GM21528 (cell line): ENCODE results near the gene AKAP8L.
"Not testable (repeated sequence)": the region's sequence is repeated elsewhere in the genome, so short reads cannot be mapped to it uniquely, and the experiment has no call there.

Experiments used
- ATAC-seq: cut with Tn5 transposase; IDR thresholded peaks from one replicate; pipeline ENCODE4 v1.9.1; 2021; ENCODE audit warnings: mild to moderate bottlenecking, moderate library complexity; ENCODE audit not compliant: unreplicated experiment, low FRiP score

AKAP8L gene

DNA sequence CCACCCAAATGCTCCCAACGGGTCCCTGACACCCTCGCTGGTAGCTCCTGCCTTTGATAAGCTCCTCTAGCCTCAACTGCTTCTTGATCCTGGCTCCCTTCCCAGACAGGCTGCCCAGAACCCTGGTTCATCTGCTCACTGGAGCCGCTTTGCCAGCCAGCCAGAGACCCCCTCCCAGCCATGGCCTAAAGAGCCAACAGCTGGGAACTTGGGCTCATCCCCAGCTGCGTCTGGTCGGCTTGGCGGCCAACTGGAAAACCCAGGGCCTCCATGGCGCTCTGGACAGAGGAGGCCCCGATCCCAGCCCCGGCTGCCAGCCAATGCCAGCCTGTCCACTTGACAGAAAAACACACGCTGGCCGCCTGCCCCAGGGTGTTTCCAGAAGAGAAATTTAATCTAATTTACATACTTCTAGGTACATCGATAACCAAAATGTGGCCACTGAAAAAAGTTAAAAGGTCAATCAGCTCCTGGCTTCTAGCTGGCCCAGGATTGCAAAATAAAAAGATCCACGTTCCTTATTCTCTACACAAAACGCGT is 3.0 kb upstream of the AKAP8L start:
- no peak for ATAC-seq

DNA sequence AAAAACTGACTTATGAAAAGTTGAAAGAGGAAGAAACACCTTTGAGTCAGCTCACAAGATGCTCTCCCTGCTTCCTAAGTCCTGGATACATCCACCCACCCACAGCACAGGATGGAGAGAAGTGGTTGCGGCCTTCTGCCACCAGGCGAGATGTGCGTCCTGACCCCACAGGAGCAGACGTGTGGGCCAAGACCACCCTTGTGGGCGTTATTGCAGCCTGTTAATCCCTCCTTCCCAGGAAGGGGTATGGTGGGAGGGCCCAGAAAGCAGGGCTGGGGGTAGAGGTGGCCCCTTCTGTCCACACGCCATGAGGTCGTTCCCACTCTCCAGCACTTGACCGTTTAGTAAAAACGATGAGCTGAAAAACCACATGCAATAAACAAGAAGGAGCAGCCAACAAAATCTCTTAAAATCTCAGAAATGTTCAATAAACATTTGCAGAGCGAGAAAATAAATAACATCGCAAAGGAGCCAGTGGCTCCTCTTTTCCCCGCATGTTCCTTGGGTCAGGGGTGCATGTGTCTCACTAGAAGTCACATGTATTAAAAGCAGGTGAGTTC is 2.4 kb upstream of the AKAP8L start:
- ATAC-seq, result no peak

GRCh38 chr19:15419413-15420025 is 731 bp upstream of the AKAP8L start:
- ATAC-seq, result no peak

GRCh38 chr19:15418231-15418578 is 583 bp downstream of the AKAP8L start:
- ATAC-seq, result no peak

DNA sequence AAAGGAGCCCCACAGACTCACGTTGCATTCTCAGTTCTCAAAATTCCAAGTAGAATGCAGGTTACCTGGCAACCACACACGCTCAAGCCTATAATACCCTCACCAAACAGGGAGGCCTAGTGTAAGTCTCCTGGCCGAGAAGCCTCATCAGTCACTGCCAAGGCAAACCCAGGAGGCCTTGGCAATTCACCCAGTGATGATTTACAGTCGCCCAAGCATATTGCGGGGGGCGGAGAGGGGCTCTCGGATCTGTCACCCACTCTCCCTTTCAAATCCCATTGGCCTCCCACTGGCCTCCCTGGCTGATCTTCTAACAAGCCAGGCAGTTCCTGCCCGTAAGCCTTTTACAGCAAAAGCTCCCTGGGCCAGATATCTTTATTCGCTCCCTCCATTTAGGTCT is 1.1 kb downstream of the AKAP8L start:
- no peak for ATAC-seq

DNA sequence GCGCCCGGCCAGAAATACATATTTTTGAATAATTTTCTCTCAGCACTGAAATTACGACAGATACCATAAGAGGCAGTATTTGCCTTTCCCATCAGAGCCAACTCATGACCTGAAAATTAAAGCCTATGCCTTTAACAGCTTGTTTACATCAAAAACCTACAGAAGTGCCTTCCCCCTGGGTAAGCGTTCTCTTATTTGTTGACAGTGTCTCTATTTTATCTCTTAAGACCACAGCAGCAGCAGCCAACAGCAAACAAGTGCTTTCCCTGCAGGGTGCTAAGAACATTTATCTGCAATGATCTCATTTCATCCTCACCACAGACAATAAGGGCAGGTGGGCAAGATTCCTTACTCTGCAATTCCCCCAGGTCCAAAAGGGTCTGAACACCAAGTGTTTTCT is 6.0 kb downstream of the AKAP8L start:
- no peak for ATAC-seq

DNA sequence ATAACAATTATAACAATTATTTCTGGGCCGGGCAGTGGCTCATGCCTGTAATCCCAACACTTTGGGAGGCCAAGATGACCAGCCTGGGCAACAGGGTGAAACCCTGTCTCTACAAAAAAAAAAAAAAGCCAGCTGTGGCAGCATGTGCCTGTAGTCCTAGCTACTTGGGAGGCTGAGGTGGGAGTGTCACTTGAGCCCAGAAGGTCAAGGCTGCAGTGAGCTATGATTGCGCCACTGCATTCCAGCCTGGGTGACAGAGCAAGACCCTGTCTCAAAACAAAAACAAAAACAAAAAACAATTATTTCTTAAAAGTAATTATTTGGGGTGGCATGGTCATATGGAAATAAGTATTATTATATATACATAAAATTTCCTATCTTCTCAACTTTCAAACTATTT is 7.4 kb downstream of the AKAP8L start:
- not testable (repeated sequence) for ATAC-seq

DNA sequence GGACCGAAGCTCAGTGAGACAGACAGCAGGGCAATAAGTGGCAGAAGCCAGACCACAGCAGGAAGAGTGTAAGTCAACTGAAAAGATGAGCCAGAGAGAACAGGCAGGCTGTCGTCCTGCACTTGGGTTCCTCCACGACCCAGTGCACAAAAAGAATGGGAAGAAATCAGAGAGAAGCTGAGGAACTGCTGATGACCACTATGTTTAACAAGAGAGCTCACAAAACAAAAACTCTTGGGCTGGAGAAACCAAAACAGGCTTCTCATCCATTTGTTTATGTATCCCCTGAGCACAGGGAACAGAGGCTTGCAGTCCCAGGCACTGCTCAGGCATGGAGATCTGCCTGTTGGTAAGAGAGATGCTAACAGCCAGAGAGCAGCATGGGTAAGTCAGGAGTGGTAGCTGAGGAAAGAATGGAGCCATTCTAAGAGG is 14.0 kb downstream of the AKAP8L start:
- no peak for ATAC-seq

GRCh38 chr19:15404097-15404779 is 14.6 kb downstream of the AKAP8L start:
- no peak for ATAC-seq

DNA sequence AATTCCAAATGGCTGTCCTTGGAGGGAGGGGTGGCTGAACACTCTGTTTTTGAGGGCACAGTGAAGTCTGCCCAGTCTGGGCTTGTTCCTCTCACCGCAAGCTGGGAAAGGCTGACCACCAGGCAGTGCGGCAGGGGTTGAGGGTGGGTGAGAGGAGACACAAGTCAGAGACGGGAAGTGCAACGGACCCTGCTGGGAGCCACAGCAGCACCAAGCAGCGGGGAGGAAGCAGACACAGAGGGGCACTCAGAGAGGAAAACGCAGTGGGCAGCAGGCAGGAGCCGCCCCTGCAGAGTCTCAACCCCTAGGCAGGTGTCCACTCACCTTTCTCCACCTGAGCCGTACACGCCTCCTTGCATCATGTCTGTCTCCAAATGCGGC is 15.6 kb downstream of the AKAP8L start:
- ATAC-seq, result no peak

GRCh38 chr19:15402411-15403150 is 16.2 kb downstream of the AKAP8L start:
- no peak for ATAC-seq

DNA sequence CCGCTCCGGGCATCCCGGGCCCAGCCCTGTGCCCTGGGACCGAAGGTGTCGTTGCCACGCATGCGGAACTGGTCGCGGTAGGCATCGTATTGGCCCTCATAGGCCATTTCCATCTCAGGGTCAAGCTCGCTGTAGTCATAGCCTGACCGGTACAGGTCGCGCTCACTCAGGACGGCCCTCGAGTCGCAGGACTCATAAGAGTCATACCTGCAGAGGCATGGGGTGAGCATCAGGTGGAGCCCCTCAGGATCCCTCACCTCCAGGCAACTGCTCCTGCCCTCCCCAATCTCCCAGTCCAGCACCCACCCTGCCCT is 17.4 kb downstream of the AKAP8L start:
- no peak for ATAC-seq

DNA sequence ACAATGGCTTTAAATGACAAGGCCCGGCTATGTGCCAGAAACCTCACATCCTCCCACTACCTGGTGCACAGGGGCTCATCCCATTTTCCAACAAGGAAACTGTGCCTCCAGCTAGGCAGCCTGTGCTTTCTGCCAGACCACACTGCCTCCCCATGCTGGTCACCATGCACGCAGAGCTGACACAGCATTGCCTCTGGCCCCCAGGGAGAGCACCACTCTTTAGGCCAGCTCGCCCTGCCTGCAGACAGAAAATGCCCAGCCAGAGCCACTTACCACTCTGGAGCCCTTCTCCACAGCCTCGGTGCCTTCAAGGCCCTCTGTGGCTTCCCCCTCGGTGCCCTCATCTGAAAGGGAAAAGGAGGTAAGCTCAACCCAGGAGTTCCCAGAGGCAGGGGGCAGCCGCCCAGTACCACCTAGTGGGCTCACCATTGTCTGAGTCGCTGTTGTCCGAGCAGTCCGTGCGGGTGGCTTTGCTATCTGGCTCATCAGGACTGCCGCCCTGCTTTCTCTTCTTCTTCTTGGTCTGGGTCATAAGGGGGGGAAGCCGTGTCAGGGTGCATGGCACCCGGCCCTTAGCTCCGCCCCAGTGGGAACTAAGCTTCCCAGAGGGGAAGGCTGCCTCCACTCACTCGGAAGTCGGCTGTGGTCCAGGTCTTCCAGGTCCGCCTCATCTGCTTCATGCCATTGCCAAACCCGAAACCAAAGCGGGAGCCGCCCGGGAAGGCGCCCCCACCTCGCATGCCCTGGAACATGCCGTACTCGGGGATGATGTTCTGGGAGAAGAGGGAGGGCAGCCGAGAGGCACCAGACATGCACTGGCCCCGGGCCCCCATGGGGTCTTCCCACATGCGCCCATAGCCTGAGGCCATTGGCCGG is 18.0 kb downstream of the AKAP8L start:
- ATAC-seq, result no peak

- ATAC-seq, result no peak
These were observed 19.2 kb downstream of the AKAP8L start for GRCh38 chr19:15399635-15400034.

DNA sequence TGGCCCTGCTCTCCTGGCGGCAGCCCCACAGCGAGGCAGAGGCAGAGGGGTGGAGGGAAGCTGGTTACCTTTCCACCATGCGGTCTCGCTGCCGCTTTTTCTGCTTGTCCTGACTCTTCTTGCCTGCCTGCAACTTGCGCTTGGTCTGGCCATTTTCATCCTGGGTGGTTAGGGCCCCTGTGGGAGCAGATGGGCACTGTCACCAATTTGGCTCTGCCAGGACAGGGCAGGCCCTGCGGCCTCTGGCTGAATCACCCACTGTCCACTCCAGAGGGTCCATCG is 19.6 kb downstream of the AKAP8L start:
- ATAC-seq, result no peak

GRCh38 chr19:15398501-15399233 is 20.1 kb downstream of the AKAP8L start:
- no peak for ATAC-seq

GRCh38 chr19:15397782-15398181 is 21.0 kb downstream of the AKAP8L start:
- ATAC-seq, result no peak

- no peak for ATAC-seq
These were observed 21.6 kb downstream of the AKAP8L start for GRCh38 chr19:15397236-15397635.

DNA sequence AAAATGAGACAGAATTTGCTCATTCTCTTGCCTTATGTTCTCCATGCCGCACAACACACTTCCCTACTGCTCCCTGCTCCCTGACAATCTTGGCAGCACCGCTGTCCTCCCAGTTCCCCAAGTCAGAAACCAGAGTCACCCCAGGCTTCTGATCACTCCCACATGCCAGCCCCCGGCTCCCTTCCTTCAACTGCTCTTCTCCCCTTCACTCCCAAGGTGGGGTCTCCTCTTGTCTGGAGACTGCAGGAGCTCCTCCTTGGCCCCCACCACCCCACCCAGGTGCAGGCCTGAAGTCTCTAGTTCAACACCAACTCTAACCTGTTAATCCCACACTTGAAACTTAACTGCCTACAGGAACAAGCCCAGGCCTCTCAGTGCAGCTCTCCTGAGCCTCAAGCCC is 22.4 kb downstream of the AKAP8L start:
- no peak for ATAC-seq

- ATAC-seq, result not testable (repeated sequence)
These were observed 23.5 kb downstream of the AKAP8L start for GRCh38 chr19:15395251-15395650.
